HUES48 (cell line): ENCODE data around the gene HYAL3.

ENCODE experiments used
- H3K27ac ChIP-seq: one replicate; pipeline ENCODE4 v1.7.0; 2013; ENCODE audit warnings: low read depth, low read length, inconsistent platforms
- H3K27me3 ChIP-seq: 2 replicates; pipeline ENCODE4 v1.6.1; 2013; ENCODE audit warnings: mild to moderate bottlenecking, low read length; ENCODE audit not compliant: control insufficient read depth, insufficient read depth
- H3K36me3 ChIP-seq: 2 replicates; pipeline ENCODE4 v1.6.1; 2013; ENCODE audit warnings: low read length; ENCODE audit not compliant: control insufficient read depth, insufficient read depth
- H3K4me1 ChIP-seq: 2 replicates; pipeline ENCODE4 v1.6.1; 2013; ENCODE audit warnings: mild to moderate bottlenecking, low read length; ENCODE audit not compliant: control insufficient read depth, insufficient read depth
- H3K4me3 ChIP-seq: 2 replicates; pipeline ENCODE4 v1.5.1; 2013; ENCODE audit warnings: mild to moderate bottlenecking, low read depth, low read length
- H3K9ac ChIP-seq: 2 replicates; pipeline ENCODE4 v1.6.1; 2013; ENCODE audit warnings: mild to moderate bottlenecking, low read depth, low read length, moderate library complexity
- H3K9me3 ChIP-seq: 2 replicates; pipeline ENCODE4 v1.6.1; 2013; ENCODE audit warnings: low read length; ENCODE audit not compliant: control insufficient read depth, insufficient read depth

Gene HYAL3

GRCh38 chr3:50327129-50327528 lies 27.9 kb upstream of the HYAL3 start:
- Histone ChIP-seq H3K4me1 (peaks cover 10% of the 10 kb centered on the region), H3K27ac (no peak overlapping the region), H3K9me3 (no peaks in the 10 kb centered on the region), H3K36me3 (peaks cover 40% of the 10 kb centered on the region), H3K9ac (no peak overlapping the region), H3K4me3 (peak overlapping the region; percentile 88), H3K27me3 (no peaks in the 10 kb centered on the region)

GRCh38 chr3:50326182-50326541 lies 27.0 kb upstream of the HYAL3 start:
- Histone ChIP-seq H3K36me3 (peaks cover 31% of the 10 kb centered on the region), H3K9ac (no peak overlapping the region), H3K4me1 (peaks cover 10% of the 10 kb centered on the region)

GRCh38 chr3:50325497-50326181 lies 26.4 kb upstream of the HYAL3 start:
- Histone ChIP-seq H3K9me3 (no peaks in the 10 kb centered on the region), H3K4me1 (peaks cover 12% of the 10 kb centered on the region), H3K9ac (no peak overlapping the region), H3K4me3 (no peak overlapping the region), H3K36me3 (peaks cover 26% of the 10 kb centered on the region), H3K27ac (no peak overlapping the region), H3K27me3 (no peaks in the 10 kb centered on the region)

More at GRCh38 chr3:50326182-50326541, 27.0 kb upstream of the HYAL3 start:
- Histone ChIP-seq H3K27me3 (no peaks in the 10 kb centered on the region), H3K27ac (no peak overlapping the region), H3K9me3 (no peaks in the 10 kb centered on the region), H3K4me3 (no peak overlapping the region)

GRCh38 chr3:50325113-50325480 lies 25.9 kb upstream of the HYAL3 start:
- no peaks in the 10 kb centered on the region for H3K9me3 ChIP-seq
- no peak overlapping the region for H3K9ac ChIP-seq
- peaks cover 17% of the 10 kb centered on the region for H3K4me1 ChIP-seq
- H3K4me3 ChIP-seq, result no peak overlapping the region
- H3K27ac ChIP-seq, result no peak overlapping the region
- H3K27me3 ChIP-seq, result no peaks in the 10 kb centered on the region
- H3K36me3 ChIP-seq, result peaks cover 22% of the 10 kb centered on the region

- Histone ChIP-seq H3K4me3 (no peak overlapping the region), H3K27ac (peak overlapping the region; percentile 9), H3K4me1 (peaks cover 19% of the 10 kb centered on the region), H3K27me3 (no peaks in the 10 kb centered on the region), H3K36me3 (peaks cover 22% of the 10 kb centered on the region), H3K9ac (no peak overlapping the region), H3K9me3 (no peaks in the 10 kb centered on the region)
These were observed 25.3 kb upstream of the HYAL3 start for GRCh38 chr3:50324351-50325112.

GRCh38 chr3:50323614-50324199 lies 24.5 kb upstream of the HYAL3 start:
- H3K4me1 ChIP-seq, result peaks cover 19% of the 10 kb centered on the region

GRCh38 chr3:50323092-50323600 lies 23.9 kb upstream of the HYAL3 start:
- peaks cover 17% of the 10 kb centered on the region for H3K4me1 ChIP-seq
- H3K27me3 ChIP-seq, result no peaks in the 10 kb centered on the region
- peaks cover 32% of the 10 kb centered on the region for H3K36me3 ChIP-seq
- H3K4me3 ChIP-seq, result peak overlapping the region; percentile 97
- no peak overlapping the region for H3K27ac ChIP-seq
- no peak overlapping the region for H3K9ac ChIP-seq
- no peaks in the 10 kb centered on the region for H3K9me3 ChIP-seq

More at GRCh38 chr3:50323614-50324199, 24.5 kb upstream of the HYAL3 start:
- Histone ChIP-seq H3K27me3 (no peaks in the 10 kb centered on the region), H3K36me3 (peaks cover 26% of the 10 kb centered on the region), H3K9me3 (no peaks in the 10 kb centered on the region), H3K27ac (no peak overlapping the region), H3K4me3 (no peak overlapping the region), H3K9ac (no peak overlapping the region)

GRCh38 chr3:50322386-50323091 lies 23.3 kb upstream of the HYAL3 start, which contains the start of gene HYAL2:
HYAL2 (minus strand) TSS chr3:50322745; CDS start chr3:50320489, 2,256 bp downstream.
- H3K9me3 ChIP-seq, result no peaks in the 10 kb centered on the region
- peak within 1 kb of the TSS; percentile 100 for H3K9ac ChIP-seq
- H3K4me3 ChIP-seq, result peak within 1 kb of the TSS; percentile 97
- H3K4me1 ChIP-seq, result peaks cover 17% of the 10 kb centered on the region
- peak within 1 kb of the TSS; percentile 99 for H3K27ac ChIP-seq
- peaks cover 38% of the 10 kb centered on the region for H3K36me3 ChIP-seq
- no peaks in the 10 kb centered on the region for H3K27me3 ChIP-seq

- H3K27me3 ChIP-seq, result no peaks in the 10 kb centered on the region
- H3K9me3 ChIP-seq, result no peaks in the 10 kb centered on the region
- peak overlapping the region; percentile 97 for H3K4me3 ChIP-seq
- peaks cover 43% of the 10 kb centered on the region for H3K36me3 ChIP-seq
- peak overlapping the region; percentile 99 for H3K27ac ChIP-seq
- H3K4me1 ChIP-seq, result peaks cover 17% of the 10 kb centered on the region
- H3K9ac ChIP-seq, result peak overlapping the region; percentile 51
These were observed 22.8 kb upstream of the HYAL3 start for GRCh38 chr3:50322115-50322385.

GRCh38 chr3:50321336-50322114 lies 22.3 kb upstream of the HYAL3 start:
- H3K4me1 ChIP-seq, result peaks cover 17% of the 10 kb centered on the region
- H3K27ac ChIP-seq, result peak overlapping the region; percentile 99
- H3K4me3 ChIP-seq, result peak overlapping the region; percentile 97
- H3K36me3 ChIP-seq, result peaks cover 47% of the 10 kb centered on the region
- no peaks in the 10 kb centered on the region for H3K27me3 ChIP-seq
- peak overlapping the region; percentile 100 for H3K9ac ChIP-seq
- H3K9me3 ChIP-seq, result no peaks in the 10 kb centered on the region
